Osteoblast (primary cell): Measurements from ENCODE around the gene AXIN1. TPM values are rescaled to one million over a fixed set of nuclear protein-coding genes. Genes with fewer than 3 reads are reported as not detected.
"Not testable (repeated sequence)": the region's sequence is repeated elsewhere in the genome, so short reads cannot be mapped to it uniquely, and the experiment has no call there.

Experiments
- DNase-seq: peaks from one replicate; pipeline ENCODE4 v3.0.0; 2011; ENCODE audit warnings: low spot score, mixed read lengths; ENCODE audit not compliant: insufficient read length; ENCODE audit errors: missing footprints
- H2AFZ ChIP-seq: 2 replicates; pipeline ENCODE4 v1.6.0; 2011; ENCODE audit warnings: mild to moderate bottlenecking, low read length
- H3K27ac ChIP-seq: 2 replicates; pipeline ENCODE4 v1.5.1; 2011; ENCODE audit warnings: mild to moderate bottlenecking, low read depth, low read length, moderate library complexity
- H3K27me3 ChIP-seq: 2 replicates; pipeline ENCODE4 v1.6.0; 2012; ENCODE audit warnings: mild to moderate bottlenecking, control low read depth, inconsistent platforms, low read length, moderate library complexity; ENCODE audit not compliant: insufficient read depth
- H3K36me3 ChIP-seq: 2 replicates; pipeline ENCODE4 v1.5.1; 2011; ENCODE audit warnings: mild to moderate bottlenecking, low read length, control low read depth, moderate library complexity; ENCODE audit not compliant: insufficient read depth
- H3K4me1 ChIP-seq: 2 replicates; pipeline ENCODE4 v1.5.1; 2011; ENCODE audit warnings: mild to moderate bottlenecking, low read length, control low read depth, moderate library complexity; ENCODE audit not compliant: insufficient read depth
- H3K4me2 ChIP-seq: 2 replicates; pipeline ENCODE4 v1.6.0; 2011; ENCODE audit warnings: mild to moderate bottlenecking, low read length; ENCODE audit not compliant: insufficient read depth
- H3K4me3 ChIP-seq: fragments of 200-600 bp; sonication (generic); 3 replicates; pipeline ENCODE4 v1.5.1; 2012; ENCODE audit warnings: mild to moderate bottlenecking, low read length, inconsistent platforms; ENCODE audit not compliant: insufficient read depth
- H3K79me2 ChIP-seq: 2 replicates; pipeline ENCODE4 v1.6.0; 2012; ENCODE audit warnings: mild to moderate bottlenecking, low read length, control low read depth, inconsistent platforms; ENCODE audit not compliant: insufficient read depth
- H3K9me3 ChIP-seq: 2 replicates; pipeline ENCODE4 v1.5.1; 2011; ENCODE audit warnings: low read depth, low read length, control low read depth
- H4K20me1 ChIP-seq: 2 replicates; pipeline ENCODE4 v1.6.0; 2012; ENCODE audit warnings: mild to moderate bottlenecking, low read length, control low read depth; ENCODE audit not compliant: insufficient read depth
- CTCF ChIP-seq: IDR thresholded peaks from 2 replicates; pipeline ENCODE4 v1.5.1; 2011; ENCODE audit warnings: mild to moderate bottlenecking, low read depth, low read length, moderate library complexity; ENCODE audit errors: extremely low read depth
- total RNA-seq: library from RNA; depleted of rRNA; stranded (reverse); fragments of >200 nt; gene quantifications from 2 replicates; pipeline ENCODE4 v1.2.3, GENCODE V29; 2012

The AXIN1 gene
- total RNA-seq, 1 donor: 21.7 TPM

DNA sequence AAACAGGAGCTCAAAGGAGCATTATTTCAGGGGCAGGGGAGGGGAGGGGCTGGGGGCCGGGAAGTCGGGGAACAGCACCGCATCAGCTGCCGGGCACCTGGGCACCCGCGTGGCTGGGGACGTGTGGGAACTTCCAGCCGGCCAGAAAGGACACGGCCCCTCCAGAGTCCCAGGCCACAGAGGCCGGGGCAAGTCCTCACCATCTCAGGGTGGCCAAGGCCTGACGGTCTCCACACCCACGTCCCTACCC is 28.2 kb upstream of the AXIN1 start:
- Histone ChIP-seq H4K20me1 (peaks cover 15% of the 10 kb centered on the region), H3K79me2 (peaks cover 30% of the 10 kb centered on the region), H3K27ac (no peak overlapping the region), H2AFZ (peak overlapping the region; percentile 70), H3K9me3 (no peaks in the 10 kb centered on the region), H3K4me1 (peaks cover 2% of the 10 kb centered on the region), H3K4me3 (peak overlapping the region; percentile 83), H3K4me2 (peak overlapping the region; percentile 88), H3K36me3 (peaks cover 13% of the 10 kb centered on the region), H3K27me3 (no peaks in the 10 kb centered on the region)
- DNase-seq: no peak
- no peak for TF ChIP-seq CTCF

DNA sequence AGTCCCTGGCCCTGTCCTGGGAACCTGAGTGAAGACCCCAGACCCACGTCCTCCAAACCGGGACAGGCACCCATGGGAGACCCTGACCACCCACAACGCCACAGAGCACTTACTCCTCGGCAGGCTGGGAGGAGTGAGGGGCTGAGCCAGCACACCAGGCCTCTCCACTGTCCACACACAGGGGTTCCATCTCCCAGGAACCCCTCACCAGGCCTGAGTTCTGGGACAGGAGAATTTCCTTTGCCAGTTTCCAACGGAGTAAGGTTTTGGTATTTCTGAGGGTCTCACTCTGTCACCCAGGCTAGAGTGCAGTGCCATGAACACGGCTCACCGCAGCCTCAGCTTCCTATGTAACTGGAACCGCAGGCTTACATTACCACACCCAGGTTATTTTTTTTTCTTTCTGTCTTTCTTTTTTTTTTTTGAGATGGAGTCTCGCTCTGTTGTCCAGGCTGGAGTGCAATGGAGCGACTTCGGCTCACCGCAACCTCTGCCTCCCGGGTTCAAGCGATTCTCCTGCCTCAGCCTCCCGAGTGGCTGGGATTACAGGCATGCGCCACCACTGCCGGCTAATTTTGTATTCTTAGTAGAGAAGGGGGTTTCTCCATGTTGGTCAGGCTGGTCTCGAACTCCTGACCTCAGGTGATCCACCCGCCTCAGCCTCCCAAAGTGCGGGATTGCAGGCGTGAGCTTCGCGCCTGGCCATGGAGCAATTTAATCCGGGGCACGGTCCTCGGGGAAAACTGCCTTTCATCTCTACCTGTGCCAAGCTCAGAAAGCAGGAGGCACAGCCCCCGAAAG is 27.6 kb upstream of the AXIN1 start:
- no peak for DNase-seq
- no peaks in the 10 kb centered on the region for H3K27me3 ChIP-seq
- no peak overlapping the region for H2AFZ ChIP-seq
- peaks cover 15% of the 10 kb centered on the region for H4K20me1 ChIP-seq
- peak overlapping the region; percentile 83 for H3K4me3 ChIP-seq
- no peaks in the 10 kb centered on the region for H3K9me3 ChIP-seq
- no peak overlapping the region for H3K27ac ChIP-seq
- H3K4me2 ChIP-seq: peak overlapping the region; percentile 88
- TF ChIP-seq CTCF: no peak
- H3K4me1 ChIP-seq: peaks cover 2% of the 10 kb centered on the region
- H3K36me3 ChIP-seq: peaks cover 13% of the 10 kb centered on the region
- H3K79me2 ChIP-seq: peaks cover 30% of the 10 kb centered on the region

DNA sequence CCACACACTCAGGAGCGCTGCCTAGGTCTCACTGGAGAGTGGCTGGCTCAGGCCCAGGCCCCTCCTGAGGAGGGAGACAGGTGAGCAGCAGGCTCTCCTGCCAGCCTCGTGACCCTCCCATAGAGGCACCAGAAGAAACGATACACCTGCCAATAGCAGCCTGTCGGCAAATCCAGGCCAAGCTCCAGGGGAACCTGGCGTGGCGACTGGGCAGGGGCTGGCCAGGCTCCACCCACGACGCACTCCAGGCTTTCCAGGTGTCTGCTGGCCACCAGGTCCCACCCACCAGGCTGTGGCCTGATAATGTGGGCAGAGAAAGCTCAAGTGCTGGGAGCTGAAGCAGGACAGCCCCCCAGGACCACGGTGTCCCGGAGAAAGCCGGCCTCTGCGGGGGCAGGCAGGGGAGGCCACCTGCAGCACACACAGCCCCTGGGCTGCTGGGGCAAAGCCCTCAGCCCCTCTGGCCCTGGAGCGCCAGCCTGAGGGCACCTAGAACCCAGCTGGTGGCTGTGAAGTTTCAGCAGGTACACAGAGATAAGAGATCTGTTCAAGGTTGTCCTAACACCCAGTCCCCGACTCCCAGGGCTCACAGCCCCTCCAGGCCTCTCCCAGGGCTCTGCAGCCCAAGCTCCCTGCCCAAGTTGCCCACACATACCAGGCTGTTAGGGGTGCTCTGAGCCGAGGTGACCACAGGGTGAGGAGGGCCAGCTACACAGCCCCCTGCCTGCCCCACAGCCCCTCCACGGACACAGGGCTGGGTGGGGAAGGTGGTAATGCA is 26.8 kb upstream of the AXIN1 start:
- Histone ChIP-seq H3K27me3 (no peaks in the 10 kb centered on the region), H3K4me1 (peaks cover 2% of the 10 kb centered on the region), H4K20me1 (peaks cover 15% of the 10 kb centered on the region), H2AFZ (no peak overlapping the region), H3K4me3 (no peak overlapping the region), H3K36me3 (peaks cover 21% of the 10 kb centered on the region), H3K4me2 (no peak overlapping the region), H3K9me3 (no peaks in the 10 kb centered on the region), H3K79me2 (peaks cover 30% of the 10 kb centered on the region), H3K27ac (no peak overlapping the region)
- DNase-seq: no peak
- TF ChIP-seq CTCF: no peak

- Histone ChIP-seq H3K9me3 (no peaks in the 10 kb centered on the region), H3K4me2 (no peak overlapping the region), H3K27ac (no peak overlapping the region), H3K36me3 (peaks cover 22% of the 10 kb centered on the region), H3K4me3 (no peak overlapping the region), H2AFZ (no peak overlapping the region), H3K4me1 (peaks cover 2% of the 10 kb centered on the region), H3K27me3 (no peaks in the 10 kb centered on the region), H4K20me1 (peaks cover 15% of the 10 kb centered on the region), H3K79me2 (peaks cover 30% of the 10 kb centered on the region)
- TF ChIP-seq CTCF: no peak
- no peak for DNase-seq
Observed at GRCh38 chr16:378821-379182, 26.3 kb upstream of the AXIN1 start.

DNA sequence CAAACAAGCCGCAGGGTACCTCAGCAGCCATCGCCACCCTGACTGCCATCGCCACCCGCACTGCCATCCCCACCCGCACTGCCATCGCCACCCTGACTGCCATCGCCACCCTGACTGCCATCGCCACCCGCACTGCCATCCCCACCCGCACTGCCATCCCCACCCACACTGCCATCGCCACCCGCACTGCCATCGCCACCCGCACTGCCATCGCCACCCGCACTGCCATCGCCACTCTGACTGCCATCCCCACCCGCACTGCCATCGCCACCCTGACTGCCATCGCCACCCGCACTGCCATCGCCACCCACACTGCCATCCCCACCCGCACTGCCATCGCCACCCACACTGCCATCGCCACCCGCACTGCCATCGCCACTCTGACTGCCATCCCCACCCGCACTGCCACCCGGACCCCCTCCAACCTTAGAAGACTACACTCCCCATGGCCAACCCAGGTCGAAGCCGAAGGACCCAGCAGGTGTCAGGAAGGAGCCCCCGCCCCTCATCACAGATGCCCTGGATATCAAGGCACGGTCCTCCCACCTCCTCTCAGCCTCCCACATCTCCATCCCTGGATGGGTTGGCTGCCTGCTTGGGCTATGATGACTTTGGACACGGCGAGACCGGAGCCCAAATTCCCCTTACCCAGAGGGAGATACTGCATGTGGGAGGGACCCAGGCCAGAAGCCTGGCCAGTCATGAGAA is 25.7 kb upstream of the AXIN1 start:
- peaks cover 15% of the 10 kb centered on the region for H4K20me1 ChIP-seq
- not testable (repeated sequence) for H3K27ac ChIP-seq, H3K4me1 ChIP-seq, H3K27me3 ChIP-seq, H3K9me3 ChIP-seq, DNase-seq, H2AFZ ChIP-seq, H3K4me3 ChIP-seq, H3K4me2 ChIP-seq
- peaks cover 22% of the 10 kb centered on the region for H3K36me3 ChIP-seq
- peaks cover 30% of the 10 kb centered on the region for H3K79me2 ChIP-seq
